Measurements from ENCODE around the gene CDC14B.

Gene CDC14B

DNA sequence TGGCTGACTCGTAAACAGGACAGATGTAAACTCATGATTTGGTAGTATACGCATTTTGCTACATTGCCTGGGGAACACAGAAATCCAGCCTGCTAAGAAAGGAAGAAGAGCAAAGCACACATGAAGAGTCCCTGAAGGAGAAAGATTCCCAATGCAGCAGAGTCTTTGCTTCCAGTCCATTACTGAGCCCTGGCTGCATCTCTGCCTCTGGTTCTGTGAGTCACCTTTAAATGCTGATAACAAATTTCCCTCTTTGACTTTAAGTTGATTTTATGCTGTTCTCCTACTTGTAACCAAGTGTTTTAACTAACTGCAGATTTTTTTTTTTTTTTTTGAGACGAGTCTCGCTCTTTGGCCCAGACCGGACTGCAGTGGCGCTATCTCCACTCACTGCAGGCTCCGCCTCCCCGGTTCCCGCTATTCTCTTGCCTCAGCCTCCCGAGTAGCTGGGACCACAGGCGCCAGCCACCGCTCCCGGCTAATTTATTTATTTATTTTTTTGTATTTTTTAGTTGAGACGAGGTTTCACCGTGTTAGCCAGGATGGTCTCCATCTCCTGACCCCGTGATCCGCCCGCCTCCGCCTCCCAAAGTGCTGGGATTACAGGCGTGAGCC is 44.0 kb upstream of the CDC14B start:
- ChIA-PET CTCF (interaction anchor here (0.7 kb wide), 1 partner anchor 94 kb away, joined by 3 read pairs; no protein-coding TSS in a partner anchor), POLR2A (no interaction called here)
- TF ChIP-seq, protein P1, sequence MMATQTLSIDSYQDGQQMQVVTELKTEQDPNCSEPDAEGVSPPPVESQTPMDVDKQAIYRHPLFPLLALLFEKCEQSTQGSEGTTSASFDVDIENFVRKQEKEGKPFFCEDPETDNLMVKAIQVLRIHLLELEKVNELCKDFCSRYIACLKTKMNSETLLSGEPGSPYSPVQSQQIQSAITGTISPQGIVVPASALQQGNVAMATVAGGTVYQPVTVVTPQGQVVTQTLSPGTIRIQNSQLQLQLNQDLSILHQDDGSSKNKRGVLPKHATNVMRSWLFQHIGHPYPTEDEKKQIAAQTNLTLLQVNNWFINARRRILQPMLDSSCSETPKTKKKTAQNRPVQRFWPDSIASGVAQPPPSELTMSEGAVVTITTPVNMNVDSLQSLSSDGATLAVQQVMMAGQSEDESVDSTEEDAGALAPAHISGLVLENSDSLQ (IDR thresholded peaks at IDR 0.05): no peak
- no peak for TF ChIP-seq SUZ12 (IDR thresholded peaks at IDR 0.05)
- no peak for TF ChIP-seq ZNF384 (IDR thresholded peaks at IDR 0.05)
- TF ChIP-seq ARNT (IDR thresholded peaks at IDR 0.05): no peak
- TF ChIP-seq TARDBP (IDR thresholded peaks at IDR 0.05): no peak
- no peak for TF ChIP-seq FOXM1 (IDR thresholded peaks at IDR 0.05; ENCODE audit: borderline replicate concordance)
- no peak for TF ChIP-seq BHLHE40 (IDR thresholded peaks at IDR 0.05; ENCODE audit: borderline replicate concordance)
- TF ChIP-seq SP1 (IDR thresholded peaks at IDR 0.05): no peak
- TF ChIP-seq NFRKB (IDR thresholded peaks at IDR 0.05): no peak
- TF ChIP-seq HDGF (IDR thresholded peaks at IDR 0.05; ENCODE audit: borderline replicate concordance): no peak
- no peak for TF ChIP-seq L3MBTL2 (conservative IDR thresholded peaks at IDR 0.05)
- TF ChIP-seq CTBP1 (IDR thresholded peaks at IDR 0.05; ENCODE audit: borderline replicate concordance): no peak
- no peak for TF ChIP-seq LEF1 (IDR thresholded peaks at IDR 0.05; ENCODE audit: borderline replicate concordance)
- TF ChIP-seq FOXK2 (IDR thresholded peaks at IDR 0.05): no peak
- no peak for TF ChIP-seq FOXA1 (IDR thresholded peaks at IDR 0.05)
- no peak for TF ChIP-seq ELF4 (IDR thresholded peaks at IDR 0.05)
- no peak for DNase-seq (ENCODE audit: extremely low spot score)

DNA sequence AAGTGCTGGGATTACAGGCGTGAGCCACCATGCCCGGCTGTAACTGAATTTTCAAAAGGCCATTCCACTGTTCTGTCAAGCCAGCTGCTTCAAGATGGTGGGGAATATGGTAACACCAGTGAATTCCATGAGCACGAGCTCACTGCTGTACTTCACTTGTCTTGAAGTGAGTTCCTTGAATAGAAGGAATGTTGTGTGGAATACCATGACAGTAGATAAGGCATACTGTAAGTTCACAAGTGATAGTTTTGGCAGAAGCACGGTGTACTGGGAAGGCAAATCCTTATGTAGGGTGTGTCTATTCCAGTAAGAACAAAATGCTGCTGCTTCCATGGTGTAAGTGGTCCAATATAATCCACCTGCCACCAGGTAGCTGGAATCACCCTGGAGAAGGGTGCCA is 42.1 kb upstream of the CDC14B start:
- ChIA-PET CTCF (no interaction called here), POLR2A (no interaction called here)
- DNase-seq (ENCODE audit: extremely low spot score): no peak
- TF ChIP-seq SP1 (IDR thresholded peaks at IDR 0.05): no peak

DNA sequence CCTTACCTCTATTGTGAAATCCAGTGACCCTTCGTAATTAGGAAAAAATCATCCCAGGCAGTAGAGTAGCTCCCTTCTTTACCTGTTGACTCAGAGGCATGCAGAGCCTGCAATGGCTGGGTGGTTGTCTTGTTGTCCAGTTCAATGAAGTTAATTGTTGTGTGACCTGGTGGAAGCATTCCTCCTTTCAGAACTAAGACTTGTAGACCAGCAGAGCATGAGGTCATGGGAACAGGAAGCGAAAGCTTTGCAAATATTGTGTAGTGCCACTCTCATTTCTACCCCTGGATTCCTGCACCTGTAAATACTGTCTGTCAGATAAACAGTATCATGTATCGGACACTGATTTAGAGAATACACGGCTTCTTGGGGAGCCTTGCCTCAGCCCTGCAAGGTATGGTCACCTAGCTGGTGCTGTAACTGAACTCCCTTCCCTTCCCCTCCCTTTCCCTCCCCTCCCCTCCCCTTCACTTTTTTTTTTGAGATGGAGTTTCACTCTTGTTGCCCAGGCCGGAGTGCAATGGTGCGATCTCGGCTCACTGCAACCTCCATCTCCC is 41.1 kb upstream of the CDC14B start:
- TF ChIP-seq SP1 (IDR thresholded peaks at IDR 0.05) (no peak), NFRKB (IDR thresholded peaks at IDR 0.05) (no peak), FOXK2 (IDR thresholded peaks at IDR 0.05) (no peak)
- TF ChIP-seq, protein P1 (IDR thresholded peaks at IDR 0.05): no peak
- no peak for DNase-seq (ENCODE audit: extremely low spot score)
- POLR2A ChIA-PET: no interaction called here
- CTCF ChIA-PET: no interaction called here

DNA sequence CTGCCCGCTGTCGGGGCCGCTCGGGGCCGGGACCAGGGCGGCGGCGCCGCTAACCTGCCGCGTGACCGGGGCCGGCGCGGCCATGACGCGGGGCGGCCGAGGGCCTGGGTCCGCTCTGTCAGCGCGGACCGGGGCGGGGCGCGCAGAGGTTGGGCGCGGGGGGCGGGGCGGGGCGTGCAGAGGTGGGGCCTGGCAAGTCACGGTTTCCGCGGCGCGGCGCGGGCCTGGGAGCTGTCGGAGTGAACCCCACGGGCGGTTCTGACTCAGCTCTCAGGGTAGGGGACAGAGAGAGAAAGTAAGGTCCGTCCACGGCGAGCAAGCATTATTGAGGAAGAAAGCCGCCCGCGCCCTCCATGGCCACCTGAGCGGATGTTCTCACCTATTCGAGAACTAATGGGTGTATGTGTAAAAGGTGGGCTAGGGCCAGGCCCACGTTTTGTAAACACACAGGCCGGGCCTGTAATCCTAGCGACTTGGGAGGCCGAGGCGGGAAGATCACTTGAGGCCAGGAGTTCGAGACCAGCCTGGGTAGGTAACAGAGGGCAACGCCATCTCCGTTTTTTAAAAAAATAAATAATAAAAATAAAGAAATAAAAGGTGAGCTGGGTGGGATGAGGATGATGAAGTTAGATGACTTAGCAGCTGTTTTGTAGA is 35.7 kb upstream of the CDC14B start, which contains the start of gene PRXL2C:
PRXL2C (minus strand) TSS at position 120 of the 654 bp plus-strand sequence; CDS start at position 84, 36 bp downstream.
- CTCF ChIA-PET: interaction anchor here (0.6 kb wide), 1 partner anchor 79 kb away, joined by 3 read pairs; no protein-coding TSS in a partner anchor
- POLR2A ChIA-PET: interaction anchor here (0.8 to 1.5 kb wide), 4 partner anchors 37 to 213 kb away, joined by 3 to 5 read pairs (median 5); partner anchors contain the start of gene HABP4

DNA sequence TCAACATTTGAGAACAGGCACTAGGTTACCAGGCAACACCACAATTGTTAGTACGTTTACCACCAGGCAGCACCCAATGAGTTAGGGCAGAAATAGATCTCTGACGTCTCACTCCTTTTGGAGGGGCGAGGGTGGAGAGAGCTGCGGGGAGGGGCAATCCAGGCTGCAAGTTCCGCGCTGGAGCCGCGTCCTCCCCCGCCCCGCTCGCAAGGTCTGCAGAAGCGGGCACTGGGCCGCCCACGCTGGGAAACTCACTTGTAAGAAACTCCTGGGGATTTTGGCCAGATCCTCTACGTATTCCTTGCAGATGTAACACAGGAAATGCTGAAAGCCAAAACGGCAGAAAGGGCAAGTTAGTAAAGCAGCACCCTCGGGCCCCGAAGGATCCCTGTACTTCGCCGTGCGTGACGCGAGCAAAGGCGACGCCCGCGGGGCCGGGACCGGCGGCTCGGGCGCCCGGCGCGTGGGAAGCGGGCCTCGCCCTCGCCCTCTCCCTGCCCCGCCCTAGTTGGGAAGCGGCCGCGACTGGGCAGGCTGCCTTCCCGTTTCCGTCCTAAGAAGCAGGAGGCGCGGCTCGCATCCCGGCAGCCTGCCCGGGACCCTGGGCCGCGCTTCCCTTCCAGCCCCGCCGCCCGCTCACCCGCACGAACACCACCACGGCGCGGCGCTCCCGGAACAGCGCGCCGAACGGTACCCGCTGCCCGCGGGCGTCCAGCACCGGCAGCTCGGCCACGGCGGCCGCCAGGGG is 35.0 kb upstream of the CDC14B start:
- DNase-seq (ENCODE audit: extremely low spot score): peak; percentile 63
- CTCF ChIA-PET: no interaction called here
- TF ChIP-seq SUZ12 (IDR thresholded peaks at IDR 0.05) (no peak), LEF1 (IDR thresholded peaks at IDR 0.05; ENCODE audit: borderline replicate concordance) (peak; percentile 22; the same call in 1 of the 2 replicates), BHLHE40 (IDR thresholded peaks at IDR 0.05; ENCODE audit: borderline replicate concordance) (no peak), SP1 (IDR thresholded peaks at IDR 0.05) (no peak), HDGF (IDR thresholded peaks at IDR 0.05; ENCODE audit: borderline replicate concordance) (no peak)
- POLR2A ChIA-PET: interaction anchor here (0.8 to 1.5 kb wide), 3 partner anchors 36 to 213 kb away, joined by 3 to 5 read pairs (median 5); partner anchors contain the start of gene HABP4

More for the DNA sequence above, 35.7 kb upstream of the CDC14B start, which contains the start of gene PRXL2C:
- DNase-seq (ENCODE audit: extremely low spot score): peak; percentile 68
- TF ChIP-seq FOXK2 (IDR thresholded peaks at IDR 0.05): no peak
- peak; percentile 54 for TF ChIP-seq L3MBTL2 (conservative IDR thresholded peaks at IDR 0.05)

DNA sequence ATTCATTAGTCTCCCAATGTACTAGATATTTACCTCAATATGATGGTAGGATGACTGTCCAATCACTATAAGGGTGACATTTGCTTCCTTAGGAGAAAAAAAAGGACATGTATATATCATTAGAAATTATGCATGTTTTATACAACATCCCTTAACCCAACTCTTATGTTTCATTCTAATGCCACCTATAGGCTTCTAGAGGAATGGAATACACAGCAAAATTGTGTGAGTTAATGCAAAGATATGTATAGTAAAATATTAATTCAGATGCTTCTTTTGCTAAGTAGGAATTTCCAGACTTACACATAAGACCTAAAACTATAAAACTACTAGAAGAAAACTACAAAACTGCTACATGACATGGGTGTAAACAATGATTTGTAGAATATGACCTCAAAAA is 32.0 kb upstream of the CDC14B start:
- POLR2A ChIA-PET: no interaction called here
- DNase-seq (ENCODE audit: extremely low spot score): no peak
- CTCF ChIA-PET: no interaction called here
- TF ChIP-seq TARDBP (IDR thresholded peaks at IDR 0.05): no peak
- TF ChIP-seq L3MBTL2 (conservative IDR thresholded peaks at IDR 0.05): no peak
- no peak for TF ChIP-seq FOXK2 (IDR thresholded peaks at IDR 0.05)
- TF ChIP-seq, protein P1 (IDR thresholded peaks at IDR 0.05): no peak
- TF ChIP-seq HDGF (IDR thresholded peaks at IDR 0.05; ENCODE audit: borderline replicate concordance): no peak
- no peak for TF ChIP-seq FOXM1 (IDR thresholded peaks at IDR 0.05; ENCODE audit: borderline replicate concordance)
- no peak for TF ChIP-seq FOXA1 (IDR thresholded peaks at IDR 0.05)
- no peak for TF ChIP-seq NFRKB (IDR thresholded peaks at IDR 0.05)
- no peak for TF ChIP-seq SP1 (IDR thresholded peaks at IDR 0.05)
- TF ChIP-seq SUZ12 (IDR thresholded peaks at IDR 0.05): no peak
- no peak for TF ChIP-seq ZNF384 (IDR thresholded peaks at IDR 0.05)
- TF ChIP-seq ARNT (IDR thresholded peaks at IDR 0.05): no peak
- no peak for TF ChIP-seq ELF4 (IDR thresholded peaks at IDR 0.05)
- no peak for TF ChIP-seq BHLHE40 (IDR thresholded peaks at IDR 0.05; ENCODE audit: borderline replicate concordance)
- no peak for TF ChIP-seq LEF1 (IDR thresholded peaks at IDR 0.05; ENCODE audit: borderline replicate concordance)
- no peak for TF ChIP-seq CTBP1 (IDR thresholded peaks at IDR 0.05; ENCODE audit: borderline replicate concordance)

Measured in HEK293T (cell line).